GM18520 (cell line): ENCODE data around the gene SRPK3.
"Not testable (repeated sequence)": the region's sequence is repeated elsewhere in the genome, so short reads cannot be mapped to it uniquely, and the experiment has no call there.

Source experiments
- ATAC-seq: cut with Tn5 transposase; IDR thresholded peaks from one replicate; pipeline ENCODE4 v1.9.1; 2021; ENCODE audit not compliant: unreplicated experiment

The SRPK3 gene, protein sequence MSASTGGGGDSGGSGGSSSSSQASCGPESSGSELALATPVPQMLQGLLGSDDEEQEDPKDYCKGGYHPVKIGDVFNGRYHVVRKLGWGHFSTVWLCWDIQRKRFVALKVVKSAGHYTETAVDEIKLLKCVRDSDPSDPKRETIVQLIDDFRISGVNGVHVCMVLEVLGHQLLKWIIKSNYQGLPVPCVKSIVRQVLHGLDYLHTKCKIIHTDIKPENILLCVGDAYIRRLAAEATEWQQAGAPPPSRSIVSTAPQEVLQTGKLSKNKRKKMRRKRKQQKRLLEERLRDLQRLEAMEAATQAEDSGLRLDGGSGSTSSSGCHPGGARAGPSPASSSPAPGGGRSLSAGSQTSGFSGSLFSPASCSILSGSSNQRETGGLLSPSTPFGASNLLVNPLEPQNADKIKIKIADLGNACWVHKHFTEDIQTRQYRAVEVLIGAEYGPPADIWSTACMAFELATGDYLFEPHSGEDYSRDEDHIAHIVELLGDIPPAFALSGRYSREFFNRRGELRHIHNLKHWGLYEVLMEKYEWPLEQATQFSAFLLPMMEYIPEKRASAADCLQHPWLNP

DNA sequence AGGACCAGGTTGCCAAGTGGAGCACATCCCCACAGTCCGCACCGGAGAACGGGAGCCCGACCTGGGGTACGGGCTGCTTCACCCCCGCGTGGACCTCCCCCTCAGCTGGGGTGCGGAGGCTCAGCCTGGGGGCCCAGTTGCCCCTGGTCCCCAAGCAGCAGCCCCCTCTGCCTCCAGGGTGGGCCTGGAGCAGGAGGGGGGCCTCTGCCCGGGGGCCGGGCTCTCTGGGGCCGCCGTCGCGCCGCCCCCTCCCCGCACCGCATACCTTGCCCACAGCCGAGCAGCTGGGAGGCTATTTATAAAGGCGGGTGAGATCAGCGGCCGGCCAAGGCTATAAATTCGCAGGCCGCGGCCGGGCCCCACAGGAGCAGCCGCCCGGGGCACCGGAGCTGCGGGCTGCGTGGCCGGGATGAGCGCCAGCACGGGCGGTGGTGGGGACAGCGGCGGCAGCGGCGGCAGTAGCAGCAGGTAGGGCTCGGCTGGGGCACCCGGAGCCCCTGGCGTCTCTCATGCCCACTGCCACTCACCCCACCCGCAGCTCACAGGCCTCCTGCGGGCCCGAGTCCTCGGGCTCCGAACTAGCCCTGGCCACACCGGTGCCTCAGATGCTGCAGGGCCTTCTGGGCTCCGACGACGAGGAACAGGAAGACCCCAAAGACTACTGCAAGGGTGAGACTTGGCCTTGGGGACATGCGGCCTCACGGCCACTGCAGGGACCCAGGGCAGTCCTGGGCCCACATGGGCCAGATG, at the start of gene SRPK3:
Gene SRPK3, plus strand, starts transcription at position 364 of the 750 bp plus-strand sequence. Its CDS starts 46 bp downstream, at position 410.
- ATAC-seq = no peak

DNA sequence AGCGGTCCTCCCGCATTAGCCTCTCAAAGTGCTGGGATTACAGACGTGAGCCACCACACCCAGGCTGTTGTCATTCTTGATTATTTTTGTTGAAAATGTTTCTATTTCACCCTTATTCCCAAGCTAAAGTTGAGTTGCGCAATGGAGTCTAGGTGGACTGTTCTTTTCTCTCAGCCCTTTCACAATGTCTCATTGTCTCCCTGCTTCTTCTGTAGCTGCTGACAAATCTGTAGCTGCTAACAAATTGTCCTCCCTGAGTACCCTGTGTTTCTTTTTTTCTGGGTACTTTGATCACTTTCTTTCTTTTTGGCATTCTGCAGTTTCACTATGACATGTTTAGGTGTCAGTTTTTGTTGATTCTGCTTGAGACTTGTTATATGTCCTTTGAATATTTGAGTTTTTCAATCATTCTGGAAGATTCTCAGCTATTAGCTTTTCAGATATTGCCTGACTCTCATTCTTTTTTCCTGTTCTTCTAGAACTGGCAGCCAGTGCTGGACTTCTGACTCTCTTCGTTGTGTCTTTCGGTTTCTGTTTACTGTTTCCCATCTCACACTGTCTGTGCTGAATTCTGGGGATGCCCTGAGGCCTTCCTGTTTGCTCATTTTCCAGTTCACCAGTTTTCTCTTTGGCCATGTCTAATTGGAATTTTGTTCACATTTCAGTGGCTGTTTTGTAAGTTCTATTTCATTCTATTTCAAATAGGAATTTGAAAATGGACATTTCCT, 49.6 kb upstream of the SRPK3 start:
- ATAC-seq = no peak

DNA sequence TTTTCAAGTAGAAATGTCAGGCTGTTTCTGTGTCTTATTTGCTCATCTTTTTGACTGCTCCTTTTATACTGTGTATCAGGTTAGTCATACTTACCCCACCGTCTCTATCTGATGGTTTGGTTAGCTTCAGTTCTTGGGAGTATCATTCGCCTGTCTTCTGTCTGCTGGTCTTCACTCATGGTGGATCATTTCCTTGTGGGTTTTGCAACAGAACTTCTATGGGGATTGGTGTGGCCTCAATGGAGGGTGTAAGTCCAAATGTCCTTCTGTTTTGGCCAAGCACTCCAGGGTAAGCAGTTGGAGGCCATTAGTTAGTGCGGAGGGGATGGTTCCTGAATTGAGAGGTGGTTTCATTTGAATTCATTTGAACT, 49.0 kb upstream of the SRPK3 start:
- ATAC-seq = no peak

DNA sequence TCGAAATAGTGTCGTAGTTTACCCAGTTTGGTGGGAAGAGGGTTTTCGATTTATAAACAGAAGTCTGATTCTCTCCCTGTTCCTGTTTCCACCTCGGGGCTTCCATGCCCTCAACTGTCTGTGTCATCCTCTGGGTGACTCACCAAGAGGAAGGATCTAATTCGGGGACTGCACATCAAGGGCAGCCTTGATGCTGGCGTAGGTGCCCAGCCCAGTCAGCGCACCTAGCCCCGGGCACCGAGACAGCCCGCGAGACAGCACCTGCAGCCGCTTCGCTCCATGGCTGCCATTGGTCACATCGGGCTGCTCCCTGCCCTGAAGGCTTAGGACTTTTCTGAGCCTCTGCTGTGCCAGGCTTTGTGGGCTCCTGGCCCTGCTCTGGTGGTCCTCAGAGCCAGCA, 48.4 kb upstream of the SRPK3 start:
- ATAC-seq = no peak

DNA sequence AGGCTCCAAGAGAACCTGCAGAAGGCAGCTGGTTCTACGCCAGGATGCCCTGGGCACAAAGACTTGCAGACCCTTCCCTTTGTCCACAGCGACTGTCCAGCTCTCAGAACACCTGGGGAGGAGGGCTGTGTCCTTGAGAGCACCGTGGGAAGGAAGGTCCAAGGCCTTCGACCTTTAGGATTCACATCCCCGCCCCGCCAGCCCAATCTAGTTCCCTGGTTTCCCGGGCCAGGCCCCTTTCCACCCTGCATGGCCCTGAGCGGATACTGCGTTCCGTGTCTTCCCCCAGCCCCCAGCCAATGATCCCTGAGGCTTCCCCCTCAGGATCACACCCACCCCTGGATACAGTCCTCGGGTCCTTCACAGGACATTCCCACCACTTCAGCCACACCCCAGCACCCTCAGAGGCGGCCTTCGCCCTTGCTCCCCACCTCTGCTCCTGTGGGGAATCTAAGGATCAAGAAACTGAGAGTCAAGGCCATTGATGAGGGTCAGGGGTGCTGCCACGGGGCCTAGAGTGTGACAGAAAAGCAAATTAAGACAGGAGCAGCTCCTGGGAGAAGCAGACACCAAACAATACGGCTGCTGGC, 47.1 kb upstream of the SRPK3 start:
- no peak for ATAC-seq

DNA sequence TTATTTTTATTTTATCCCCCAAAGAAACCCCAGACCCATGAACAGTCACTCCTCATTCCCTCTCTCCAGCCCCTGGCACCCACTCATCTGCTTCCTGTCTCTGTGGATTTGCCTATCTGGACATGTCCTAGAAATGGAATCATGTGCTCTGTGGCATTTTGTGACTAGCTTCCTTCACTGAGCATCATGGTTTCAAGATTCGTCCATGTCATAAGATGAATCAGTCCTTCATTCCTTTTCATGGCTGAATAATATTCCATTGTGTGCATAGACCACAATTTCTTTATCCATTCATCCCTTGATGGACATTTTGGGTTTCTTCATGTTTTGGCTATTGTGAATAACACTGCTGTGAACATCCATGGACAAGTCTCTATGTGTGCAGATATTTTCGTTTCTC, 46.0 kb upstream of the SRPK3 start:
- no peak for ATAC-seq

DNA sequence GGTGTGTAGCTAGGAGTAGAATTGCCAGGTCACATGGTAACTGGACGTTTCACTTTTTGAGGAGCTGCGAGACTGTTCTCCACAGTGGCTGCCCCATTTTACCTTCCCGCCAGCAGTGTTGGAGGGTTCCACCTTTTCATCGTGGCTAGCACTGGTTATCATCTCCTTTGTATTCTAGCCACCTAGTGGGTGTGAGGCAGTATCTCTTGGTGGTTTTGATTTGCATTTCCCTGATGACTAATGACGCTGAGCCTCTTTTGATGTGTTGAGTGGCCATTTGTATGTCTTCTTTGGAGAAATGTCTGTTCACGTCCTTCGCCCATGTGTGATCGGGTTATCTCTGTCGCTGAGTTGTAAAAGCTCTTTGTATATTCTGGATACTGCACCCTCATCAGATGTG, 45.6 kb upstream of the SRPK3 start:
- no peak for ATAC-seq

DNA sequence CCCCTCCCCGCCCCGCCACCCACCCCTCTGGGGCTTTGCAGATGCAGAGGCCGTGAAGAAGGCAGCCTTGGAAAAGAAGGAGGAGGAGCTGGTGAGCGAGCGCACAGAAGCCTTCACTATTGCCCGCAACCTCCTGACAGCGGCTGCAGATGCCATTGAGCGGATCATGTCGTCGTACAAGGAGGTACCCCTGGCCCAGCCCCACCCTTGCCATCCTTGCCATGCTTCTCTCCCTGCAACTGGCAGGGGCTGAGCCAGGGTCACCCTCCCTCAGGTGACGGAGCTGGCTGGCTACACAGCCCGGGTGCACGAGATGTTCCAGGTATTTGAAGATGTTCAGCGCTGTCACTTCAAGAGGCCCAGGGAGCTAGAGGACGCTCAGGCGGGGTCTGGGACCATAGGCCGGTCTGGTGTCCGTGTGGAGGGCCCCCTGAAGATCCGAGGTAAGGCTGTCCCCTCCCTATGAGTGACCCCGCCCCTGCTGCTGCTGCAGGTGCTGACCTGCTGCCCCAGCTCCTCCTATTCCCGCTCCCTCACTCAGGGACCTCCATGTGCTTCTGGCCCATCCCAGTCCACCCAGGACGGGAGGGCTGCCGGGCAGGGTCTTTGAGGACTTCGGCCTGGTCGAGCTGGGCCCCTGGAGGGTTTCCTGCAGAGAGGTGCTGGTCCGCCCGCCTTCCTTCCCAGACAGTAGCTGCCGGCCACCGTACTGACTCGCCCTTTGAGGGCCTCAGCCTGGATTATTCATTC, 44.6 kb upstream of the SRPK3 start:
- no peak for ATAC-seq

DNA sequence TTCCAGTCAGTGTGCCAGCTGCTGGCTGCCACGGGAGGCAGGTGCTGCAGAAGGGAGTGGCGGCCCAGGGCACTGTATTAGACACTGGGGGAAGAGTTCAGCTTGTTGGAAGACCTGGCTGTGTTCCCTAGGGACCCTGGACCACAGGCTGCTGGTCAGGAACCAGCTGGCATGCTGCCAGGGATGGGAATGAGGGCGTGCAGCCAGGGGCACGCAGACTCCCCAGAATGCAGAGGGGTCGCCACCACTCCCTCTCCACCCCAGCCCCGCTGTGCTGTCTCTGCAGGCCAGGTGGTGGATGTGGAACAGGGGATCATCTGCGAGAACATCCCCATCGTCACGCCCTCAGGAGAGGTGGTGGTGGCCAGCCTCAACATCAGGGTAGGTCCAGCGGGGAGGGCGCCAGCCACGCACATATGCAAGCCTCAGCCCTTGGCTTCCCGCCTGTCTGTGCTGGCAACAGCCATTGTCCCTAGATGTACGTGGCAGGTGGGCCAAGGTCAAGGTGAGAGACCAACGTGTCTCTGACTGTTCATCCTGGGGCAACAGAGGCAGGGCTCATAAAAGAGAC, 43.9 kb upstream of the SRPK3 start:
- no peak for ATAC-seq

DNA sequence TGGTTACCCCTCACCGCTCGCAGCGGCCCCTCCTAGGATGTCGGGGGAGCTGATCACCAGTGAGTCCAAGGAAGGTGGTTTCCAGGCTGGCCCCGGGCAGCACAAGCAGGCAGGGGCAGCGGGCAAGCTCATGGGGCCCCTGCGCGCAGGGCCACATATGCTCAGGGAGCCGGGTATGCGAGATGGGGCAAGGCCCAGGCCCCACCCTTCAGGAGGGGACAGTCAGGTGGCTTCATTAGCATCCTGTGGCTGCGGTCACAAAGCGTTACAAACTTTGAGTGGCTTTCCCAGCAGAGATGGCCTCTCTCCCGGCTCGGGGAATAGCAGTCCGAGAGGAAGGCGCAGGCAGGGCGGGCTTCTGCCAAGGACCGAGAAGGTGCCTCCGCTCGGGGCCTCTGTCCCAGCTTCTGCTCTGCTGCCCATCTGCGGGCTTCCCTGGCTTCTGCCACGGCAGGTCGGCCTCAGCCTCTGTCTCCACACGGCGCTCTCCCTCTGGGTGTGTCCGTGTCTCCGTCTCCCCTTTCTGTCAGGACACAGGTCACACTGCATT, 42.7 kb upstream of the SRPK3 start:
- no peak for ATAC-seq

DNA sequence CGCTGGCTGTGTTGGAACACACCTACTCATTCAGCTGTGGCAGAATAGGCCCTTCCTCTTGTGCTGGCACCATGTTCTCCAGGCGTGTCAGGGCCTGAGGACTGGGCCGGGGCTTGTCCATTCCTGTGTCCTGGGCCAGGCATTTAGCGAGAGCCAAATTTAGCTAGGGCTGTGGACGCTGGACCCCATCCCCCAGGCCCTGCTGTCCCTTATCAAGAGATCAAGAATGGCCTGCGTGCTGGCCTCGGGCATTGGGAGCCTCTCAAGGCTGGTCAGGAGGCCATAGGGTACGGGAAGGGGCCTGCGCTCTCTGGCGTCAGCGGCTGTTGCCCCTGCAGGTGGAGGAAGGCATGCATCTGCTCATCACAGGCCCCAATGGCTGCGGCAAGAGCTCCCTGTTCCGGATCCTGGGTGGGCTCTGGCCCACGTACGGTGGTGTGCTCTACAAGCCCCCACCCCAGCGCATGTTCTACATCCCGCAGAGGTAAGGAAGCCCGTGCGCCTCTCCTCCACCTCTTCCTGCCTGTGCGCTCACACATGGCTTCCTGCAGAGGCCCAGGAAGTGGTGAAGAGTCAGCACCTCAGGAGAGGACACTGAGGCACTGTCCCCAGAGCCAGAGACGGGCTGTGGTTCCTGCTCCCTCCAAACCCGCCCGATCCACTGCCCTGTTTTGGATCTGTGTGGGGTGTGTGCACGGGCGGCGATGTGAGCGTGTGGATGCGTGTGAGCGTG, 40.9 kb upstream of the SRPK3 start:
- no peak for ATAC-seq

DNA sequence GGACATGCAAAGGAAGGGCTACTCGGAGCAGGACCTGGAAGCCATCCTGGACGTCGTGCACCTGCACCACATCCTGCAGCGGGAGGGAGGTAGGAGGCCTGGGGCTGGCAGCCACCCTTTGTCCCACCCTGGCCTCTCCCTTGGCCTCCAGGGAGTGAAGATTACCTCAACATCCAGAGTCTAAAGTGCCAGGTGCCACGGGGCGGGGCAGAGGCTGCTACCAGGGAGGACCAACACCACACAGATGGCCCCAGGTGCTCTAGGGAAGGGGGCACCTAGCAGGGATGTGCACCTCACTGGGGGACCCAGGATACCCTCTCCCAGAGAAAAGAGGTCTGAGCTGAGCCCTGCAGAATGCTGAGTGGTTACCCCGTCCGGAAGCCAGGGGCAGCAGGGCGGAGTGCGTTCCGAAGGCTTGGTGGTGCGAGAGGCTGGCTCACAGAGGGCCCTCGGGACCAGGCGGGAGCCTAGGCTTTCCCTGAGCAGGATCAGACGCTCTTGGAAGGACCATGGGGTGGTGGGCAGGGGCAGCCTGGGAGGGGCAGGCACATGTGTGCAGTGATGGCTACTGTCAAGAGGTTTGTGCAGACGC, 40.1 kb upstream of the SRPK3 start:
- no peak for ATAC-seq

DNA sequence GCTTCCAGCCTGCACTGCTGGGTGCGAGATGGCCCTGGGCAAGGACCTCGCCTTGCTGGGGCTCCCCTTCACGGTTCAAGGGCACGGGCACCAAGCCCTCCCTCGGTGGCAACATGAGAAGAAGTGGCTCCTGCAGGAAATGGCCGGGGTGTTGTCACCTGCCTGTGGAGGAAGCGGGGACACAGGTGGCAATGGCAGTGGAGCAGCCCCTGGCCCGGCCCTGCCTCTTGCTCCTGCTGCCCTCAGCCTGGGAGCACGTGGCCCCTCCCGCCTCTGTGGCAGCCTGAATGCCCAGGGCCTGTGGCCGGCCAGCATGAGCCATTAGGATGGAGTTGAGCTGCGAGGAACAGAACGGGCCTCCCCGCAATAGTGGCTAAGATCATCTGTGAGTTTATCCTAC, 39.4 kb upstream of the SRPK3 start:
- no peak for ATAC-seq

DNA sequence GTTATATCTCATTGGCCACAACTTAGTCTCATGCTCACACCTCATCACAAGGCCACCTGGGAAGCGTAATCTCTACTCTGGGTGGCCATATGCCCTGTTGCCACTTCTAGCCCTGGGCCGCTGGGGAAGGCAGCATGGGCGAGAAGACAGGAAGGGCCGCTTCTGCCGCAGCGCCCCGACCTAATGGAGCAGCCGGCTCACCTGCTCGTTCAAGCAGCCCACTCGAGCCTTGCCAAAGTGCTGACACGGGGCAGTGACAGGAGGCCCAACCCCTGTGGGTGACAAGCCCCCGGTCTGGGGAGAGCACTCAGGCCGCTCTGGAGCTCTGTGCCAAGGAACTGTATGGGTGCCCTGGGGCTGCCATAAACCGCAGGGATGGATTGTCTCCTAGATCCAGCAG, 38.7 kb upstream of the SRPK3 start:
- ATAC-seq = not testable (repeated sequence)

DNA sequence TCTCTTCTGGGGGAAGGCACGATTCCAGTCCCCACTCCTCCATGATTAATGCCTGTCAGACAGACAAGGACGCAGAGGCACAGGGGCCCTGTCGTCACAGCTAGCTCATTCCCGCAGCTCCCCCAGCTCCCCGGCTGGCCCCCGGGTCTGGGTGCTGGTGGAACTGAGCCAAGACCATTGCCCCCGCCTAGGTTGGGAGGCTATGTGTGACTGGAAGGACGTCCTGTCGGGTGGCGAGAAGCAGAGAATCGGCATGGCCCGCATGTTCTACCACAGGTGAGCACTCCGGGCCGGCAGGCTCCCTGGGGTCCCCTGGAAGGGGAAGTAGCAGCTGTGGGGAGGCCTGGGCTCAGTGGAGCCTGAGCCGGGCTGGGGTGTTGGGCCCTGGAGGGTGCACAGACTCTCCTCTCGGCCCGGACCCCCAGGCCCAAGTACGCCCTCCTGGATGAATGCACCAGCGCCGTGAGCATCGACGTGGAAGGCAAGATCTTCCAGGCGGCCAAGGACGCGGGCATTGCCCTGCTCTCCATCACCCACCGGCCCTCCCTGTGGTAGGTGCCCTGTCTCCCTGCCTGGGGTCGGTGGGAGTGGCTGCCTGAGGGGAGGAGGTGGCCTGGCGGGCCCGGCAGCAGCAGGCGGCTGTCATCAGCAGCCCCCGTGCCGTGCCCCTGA, 37.9 kb upstream of the SRPK3 start:
- not testable (repeated sequence) for ATAC-seq

DNA sequence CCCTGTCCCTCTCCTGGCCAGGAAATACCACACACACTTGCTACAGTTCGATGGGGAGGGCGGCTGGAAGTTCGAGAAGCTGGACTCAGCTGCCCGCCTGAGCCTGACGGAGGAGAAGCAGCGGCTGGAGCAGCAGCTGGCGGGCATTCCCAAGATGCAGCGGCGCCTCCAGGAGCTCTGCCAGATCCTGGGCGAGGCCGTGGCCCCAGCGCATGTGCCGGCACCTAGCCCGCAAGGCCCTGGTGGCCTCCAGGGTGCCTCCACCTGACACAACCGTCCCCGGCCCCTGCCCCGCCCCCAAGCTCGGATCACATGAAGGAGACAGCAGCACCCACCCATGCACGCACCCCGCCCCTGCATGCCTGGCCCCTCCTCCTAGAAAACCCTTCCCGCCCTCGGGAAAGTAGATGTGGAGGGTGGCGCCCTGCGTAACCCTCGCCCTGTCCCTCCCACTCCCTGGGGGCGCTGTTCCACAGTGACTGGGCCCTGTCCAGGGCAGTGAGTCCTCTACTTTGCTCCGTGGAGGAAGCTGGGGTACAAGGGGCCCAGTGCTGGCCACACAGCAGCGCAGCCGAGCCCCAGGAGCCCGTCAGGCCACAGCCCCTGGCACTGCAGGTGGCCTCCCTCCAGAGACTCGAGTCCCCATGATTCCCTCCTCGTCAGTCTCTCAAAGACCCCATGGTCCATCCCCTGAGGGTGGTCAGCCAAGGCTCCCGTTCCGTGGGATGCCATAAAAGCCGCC, 37.2 kb upstream of the SRPK3 start:
- ATAC-seq = not testable (repeated sequence)
